H1 (cell line): ENCODE measurements around the gene PLK3.
"Not testable (repeated sequence)": the region's sequence is repeated elsewhere in the genome, so short reads cannot be mapped to it uniquely, and the experiment has no call there.

Experiments used
- ATF3 ChIP-seq: IDR thresholded peaks from 2 replicates; pipeline ENCODE4 v1.6.1; 2011; ENCODE audit warnings: low read depth, mild to moderate bottlenecking, low read length; ENCODE audit not compliant: insufficient read depth
- BACH1 ChIP-seq: IDR thresholded peaks from 2 replicates; pipeline ENCODE4 v1.6.1; 2012; ENCODE audit warnings: low read length, improper control_type of control experiment
- CBX8 ChIP-seq: fragments of 300-800, 300-1000 bp; sonication (generic); IDR thresholded peaks from 2 replicates; pipeline ENCODE4 v1.7.1; 2016; ENCODE audit warnings: low read depth, low read length, borderline replicate concordance
- CREB1 ChIP-seq: IDR thresholded peaks from 2 replicates; pipeline ENCODE4 v1.6.1; 2012; ENCODE audit warnings: inconsistent platforms
- CTCF ChIP-seq, 3 experiments: IDR thresholded peaks; 1 replicate in 2 of 3; 2 replicates in 1 of 3; pipeline versions ENCODE4 v1.5.1 to v1.6.1; 2011; ENCODE audit warnings: low read length in 3 of 3, mild to moderate bottlenecking in 3 of 3, inconsistent platforms in 2 of 3, low read depth in 1 of 3, moderate library complexity in 1 of 3; ENCODE audit not compliant: insufficient read depth in 1 of 3; ENCODE audit errors: control extremely low read depth in 1 of 3
- EGR1 ChIP-seq: IDR thresholded peaks from 2 replicates; pipeline ENCODE4 v1.6.1; 2011; ENCODE audit warnings: low read depth, low read length, borderline replicate concordance
- EZH2 ChIP-seq: fragments of 200-600 bp; sonication (generic); IDR thresholded peaks from 2 replicates; pipeline ENCODE4 v1.7.1; 2012; ENCODE audit warnings: low read depth, mild to moderate bottlenecking, moderate library complexity, low read length, inconsistent platforms; ENCODE audit not compliant: severe bottlenecking
- JUN ChIP-seq: IDR thresholded peaks from 2 replicates; pipeline ENCODE4 v1.6.1; 2011; ENCODE audit warnings: low read depth, mild to moderate bottlenecking, improper control_type of control experiment, low read length
- JUND ChIP-seq: IDR thresholded peaks from 2 replicates; pipeline ENCODE4 v1.6.1; 2011; ENCODE audit warnings: mild to moderate bottlenecking, improper control_type of control experiment, low read length
- KDM1A ChIP-seq: fragments of 200-600, 300-600 bp; sonication (generic); IDR thresholded peaks from 2 replicates; pipeline ENCODE4 v1.7.1; 2016; ENCODE audit warnings: mild to moderate bottlenecking, low read length, borderline replicate concordance
- PHF8 ChIP-seq: fragments of 200-600 bp; sonication (generic); conservative IDR thresholded peaks from 2 replicates; pipeline ENCODE4 v1.7.1; 2012; ENCODE audit warnings: low read depth, mild to moderate bottlenecking, inconsistent platforms, low read length, moderate library complexity
- POLR2A ChIP-seq, 2 experiments: IDR thresholded peaks; 1 replicate in 1 of 2; 2 replicates in 1 of 2; pipeline ENCODE4 v1.6.1; 2011; ENCODE audit warnings: low read depth in 2 of 2, low read length in 2 of 2, mild to moderate bottlenecking in 2 of 2; ENCODE audit errors: control extremely low read depth in 1 of 2

GRCh38 chr1:44824392-44824791, 24.2 kb downstream of the PLK3 start:
- TF ChIP-seq JUN; KDM1A; CTCF (IDR thresholded peaks at IDR 0.05; ENCODE audit: control extremely low read depth in 1 of 3, insufficient read depth in 1 of 3, low read depth in 1 of 3, low read length in 3 of 3); BACH1; POLR2A (IDR thresholded peaks at IDR 0.05; ENCODE audit: control extremely low read depth in 1 of 2, low read depth in 2 of 2, low read length in 2 of 2); CREB1; JUND; CBX8; ATF3; EGR1; EZH2; PHF8: not testable (repeated sequence)
